ENCODE data around the gene LRTM2.

LRTM2 gene

DNA sequence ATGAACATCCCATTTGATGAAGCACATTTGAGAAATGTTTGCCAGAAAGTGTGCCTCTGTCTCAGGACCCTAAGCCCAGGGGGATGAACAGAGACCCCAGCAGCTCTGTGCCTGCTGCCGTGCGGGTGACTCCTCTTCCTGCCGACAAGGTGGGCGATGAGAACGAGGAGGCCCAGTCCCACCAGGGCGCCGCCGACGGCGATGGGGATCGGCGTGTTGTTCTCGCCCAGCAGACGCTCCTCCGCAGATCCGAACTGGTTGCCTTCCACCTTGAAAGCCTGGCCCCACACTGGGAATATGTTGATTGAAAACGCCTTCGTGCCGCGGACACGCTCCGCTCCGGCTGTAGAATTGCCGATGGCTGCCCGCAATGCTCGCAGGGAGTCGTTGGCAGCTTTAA, 44.1 kb downstream of the LRTM2 start:
- no peak for DNase-seq

GRCh38 chr12:1864867-1865266, 44.5 kb downstream of the LRTM2 start:
- DNase-seq = no peak

- no peak for DNase-seq
These were observed 45.0 kb downstream of the LRTM2 start for GRCh38 chr12:1865284-1865866.

- DNase-seq = no peak
These were observed 48.8 kb downstream of the LRTM2 start for GRCh38 chr12:1869145-1869544.

DNA sequence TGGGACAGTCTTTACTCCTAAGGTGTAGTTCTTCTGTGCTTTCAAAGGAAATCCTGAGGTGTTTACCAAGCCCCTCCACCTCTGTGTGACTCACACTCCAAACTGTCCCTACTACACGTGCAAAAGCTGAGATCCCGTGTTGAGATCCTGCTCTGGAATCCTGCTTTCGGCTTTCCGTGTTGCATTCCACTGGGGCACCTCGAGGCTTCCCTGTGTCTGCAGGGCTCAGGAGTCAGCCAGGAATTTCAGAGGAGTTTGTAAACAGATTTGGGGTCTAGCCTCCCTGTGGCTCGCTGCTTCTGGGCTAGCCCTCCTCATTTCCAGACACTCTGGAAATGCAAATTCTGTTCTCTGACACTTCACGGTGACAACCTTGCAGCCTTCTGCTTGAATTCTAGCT, 49.7 kb downstream of the LRTM2 start:
- no peak for DNase-seq

- no peak for DNase-seq
These were observed 50.9 kb downstream of the LRTM2 start for GRCh38 chr12:1870998-1871917.

DNA sequence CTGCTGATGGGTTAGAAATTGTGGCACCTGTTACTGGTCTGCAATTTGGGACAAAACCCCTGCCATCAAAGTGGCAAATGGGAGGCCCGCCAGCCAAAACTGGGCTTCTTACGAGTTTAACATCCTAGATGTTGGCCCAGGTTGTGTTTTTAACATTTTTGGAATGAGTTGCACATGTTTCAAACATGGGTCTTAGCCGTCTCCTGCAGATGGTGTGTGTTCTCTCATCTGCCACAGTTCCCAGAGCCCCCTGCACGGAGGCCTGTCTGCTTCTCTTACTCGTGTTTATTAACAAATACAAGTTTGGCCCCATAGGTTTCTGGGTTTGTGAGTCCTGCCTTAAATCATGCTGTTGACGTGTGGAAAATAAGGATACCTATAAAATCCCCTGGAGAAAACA, 51.6 kb downstream of the LRTM2 start:
- no peak for DNase-seq

GRCh38 chr12:1872448-1872847, 52.1 kb downstream of the LRTM2 start:
- no peak for DNase-seq

DNA sequence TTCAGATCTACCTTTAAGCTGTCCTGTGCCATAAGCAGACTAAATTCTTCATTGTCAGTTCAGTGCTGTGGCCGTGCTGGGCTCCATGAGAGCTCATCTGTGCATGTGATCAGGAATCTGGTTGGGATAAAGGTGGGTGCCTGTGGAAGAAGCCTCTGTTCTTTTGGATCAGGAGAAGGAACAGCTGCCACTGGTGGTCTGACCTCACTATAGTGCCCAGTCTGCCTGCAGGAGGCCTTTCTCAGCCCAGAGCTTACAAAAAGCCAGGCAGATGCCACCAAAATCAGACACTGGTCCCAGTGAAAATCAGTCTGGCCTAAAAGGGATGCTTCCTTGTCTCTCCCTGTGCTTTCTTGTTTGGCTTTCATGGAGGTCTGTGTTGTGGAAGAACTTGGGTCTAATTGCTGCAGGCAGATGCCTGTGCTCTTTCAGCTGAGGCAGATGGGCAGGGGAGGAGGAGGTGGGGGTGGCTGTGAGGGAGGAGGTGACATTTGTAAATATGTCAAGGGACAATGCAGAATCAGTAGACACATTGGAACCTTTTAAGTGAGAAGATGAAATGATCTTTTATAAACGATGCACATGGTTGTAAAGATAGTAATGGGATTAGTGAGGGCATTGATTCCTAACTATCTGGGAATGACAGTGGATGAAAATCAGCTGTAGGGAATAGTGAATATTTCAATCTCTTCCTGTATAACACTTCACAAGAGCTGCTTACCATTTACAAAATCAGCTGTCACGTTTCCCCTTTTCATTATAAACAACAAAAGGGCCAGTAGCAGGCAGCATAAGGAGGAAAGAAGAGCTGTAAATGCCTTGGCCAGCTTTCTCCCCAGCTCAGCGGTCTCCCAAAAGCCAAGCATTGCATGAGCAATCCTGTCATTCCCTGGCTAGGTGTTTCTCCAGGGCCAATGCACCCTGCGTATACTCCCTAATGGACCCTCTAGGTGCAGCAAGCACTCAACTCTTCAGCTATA, 53.5 kb downstream of the LRTM2 start:
- peak in 1 of 56 donors; percentile 11 for DNase-seq

GRCh38 chr12:1875608-1876007, 55.2 kb downstream of the LRTM2 start:
- no peak for DNase-seq

- DNase-seq = no peak
These were observed 55.7 kb downstream of the LRTM2 start for GRCh38 chr12:1876086-1876485.

- DNase-seq = no peak
These were observed 57.0 kb downstream of the LRTM2 start for GRCh38 chr12:1877169-1877878.

- DNase-seq = no peak
These were observed 57.8 kb downstream of the LRTM2 start for GRCh38 chr12:1878214-1878613.

GRCh38 chr12:1878695-1879094, 58.3 kb downstream of the LRTM2 start:
- DNase-seq = no peak

DNA sequence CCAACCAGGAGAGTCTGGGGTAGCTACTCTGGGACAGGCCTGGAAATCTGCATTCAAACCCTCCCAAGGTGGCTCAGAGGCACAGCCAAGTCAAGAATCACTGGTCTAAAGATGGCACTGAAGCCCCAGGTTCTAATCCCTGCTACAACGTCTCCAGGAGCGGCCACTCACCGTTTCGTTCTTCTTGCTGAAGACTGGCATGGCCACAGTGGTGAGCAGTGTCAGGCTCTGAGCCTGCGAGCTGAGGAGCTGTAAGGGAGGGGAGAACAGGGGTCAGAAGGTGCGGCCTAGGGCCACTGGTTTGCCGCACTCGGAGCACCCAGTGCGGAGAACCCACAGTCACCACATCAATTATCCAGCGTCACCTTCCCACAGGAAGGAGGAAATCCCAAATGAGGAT, 59.3 kb downstream of the LRTM2 start:
- no peak for DNase-seq

DNA sequence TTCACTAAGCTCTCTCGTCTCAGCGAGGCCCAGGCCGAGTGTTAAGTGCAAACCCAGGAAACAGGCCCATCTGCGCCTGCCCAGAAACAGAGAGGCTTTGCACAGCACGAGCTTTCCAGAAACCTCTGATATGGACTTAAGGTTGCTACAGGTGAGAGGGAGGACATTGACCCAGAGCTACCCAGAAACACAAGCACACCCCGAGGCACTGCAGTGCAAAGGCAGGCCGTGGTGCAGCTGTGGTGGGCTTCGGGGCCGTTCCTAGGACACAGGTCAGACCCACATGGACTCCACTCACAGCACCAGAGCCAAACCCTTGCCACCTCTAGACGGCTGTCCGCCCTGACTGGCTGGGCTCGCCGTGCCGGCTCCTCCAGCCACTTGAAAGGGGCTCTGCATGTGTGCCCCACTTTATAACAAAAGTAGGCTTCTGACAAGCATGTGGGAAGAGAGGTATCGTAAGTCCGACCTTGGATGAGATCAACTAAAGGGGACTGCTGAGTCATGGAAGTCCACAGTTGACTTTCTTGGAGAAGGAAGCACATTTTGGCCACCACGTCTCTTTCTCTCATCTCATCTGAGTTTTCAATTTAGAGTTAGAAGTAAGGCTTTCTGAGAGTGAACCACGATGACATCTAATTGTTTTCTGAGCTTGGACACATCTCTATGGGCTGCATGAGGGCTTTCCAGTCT, 59.9 kb downstream of the LRTM2 start:
- DNase-seq = no peak

DNA sequence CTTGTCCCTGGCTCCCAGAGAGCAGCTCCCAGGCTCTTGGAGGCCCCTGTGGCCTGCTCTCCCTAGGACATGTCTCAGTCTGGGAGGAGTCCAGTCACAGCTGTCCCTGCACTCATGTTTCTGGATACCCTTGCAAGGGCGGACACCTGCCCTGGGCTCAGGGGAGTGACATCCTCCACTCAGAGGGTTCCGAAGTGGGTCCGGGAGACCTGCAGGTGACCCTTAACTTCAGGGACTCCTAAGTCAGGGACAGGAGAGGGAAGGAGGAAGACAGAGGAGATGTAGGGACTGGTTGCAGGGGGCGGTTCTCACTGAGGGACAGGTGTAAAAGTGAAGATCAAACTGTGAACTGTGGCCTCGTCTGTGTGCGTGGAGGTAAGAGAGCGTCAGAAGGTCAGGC, 60.5 kb downstream of the LRTM2 start:
- no peak for DNase-seq

- DNase-seq = no peak
These were observed 60.9 kb downstream of the LRTM2 start for GRCh38 chr12:1881301-1881700.

- no peak for DNase-seq
These were observed 61.6 kb downstream of the LRTM2 start for GRCh38 chr12:1881936-1882335.

DNA sequence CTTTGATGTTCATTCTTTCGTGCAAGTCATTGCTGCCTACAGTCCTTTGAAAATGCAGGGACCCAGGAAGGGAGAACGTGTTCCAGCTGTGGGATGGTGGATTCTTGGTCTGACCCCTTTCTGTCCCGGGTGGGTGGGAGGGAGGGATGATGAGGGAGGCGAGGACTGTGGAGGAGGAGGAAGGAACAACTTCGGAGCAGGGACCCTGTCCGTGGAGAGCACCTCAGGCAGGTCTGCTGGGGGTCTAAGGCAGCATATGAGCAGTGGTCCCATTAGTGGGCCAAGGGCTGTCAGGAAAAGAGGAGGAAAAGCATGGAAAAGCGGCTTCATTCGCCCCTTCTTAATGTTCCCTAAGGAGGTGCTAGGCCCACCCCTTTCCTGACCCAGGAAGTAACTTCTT, 62.0 kb downstream of the LRTM2 start:
- no peak for DNase-seq
